Vagina (tissue), 2 donors: ENCODE data around the gene SRSF3.

Source experiments
- POLR2A ChIP-seq, 2 donors: fragments of 450-650 bp; IDR thresholded peaks; one replicate each; pipeline ENCODE4 v1.6.1; 2017; ENCODE audit warnings: antibody characterized with exemption in 2 of 2, mild to moderate bottlenecking in 2 of 2, moderate library complexity in 2 of 2
- TF ChIP-seq, protein P1 (sequence below), 3 experiments: fragments of 450-650 bp in 2 of 3; fragments of 200-600 bp in 1 of 3; sonication (generic) in 1 of 3; IDR thresholded peaks; one replicate each; pipeline ENCODE4 v1.5.1; 2017 to 2019; ENCODE audit warnings: antibody characterized with exemption in 3 of 3, mild to moderate bottlenecking in 2 of 3, moderate library complexity in 2 of 3

DNA sequence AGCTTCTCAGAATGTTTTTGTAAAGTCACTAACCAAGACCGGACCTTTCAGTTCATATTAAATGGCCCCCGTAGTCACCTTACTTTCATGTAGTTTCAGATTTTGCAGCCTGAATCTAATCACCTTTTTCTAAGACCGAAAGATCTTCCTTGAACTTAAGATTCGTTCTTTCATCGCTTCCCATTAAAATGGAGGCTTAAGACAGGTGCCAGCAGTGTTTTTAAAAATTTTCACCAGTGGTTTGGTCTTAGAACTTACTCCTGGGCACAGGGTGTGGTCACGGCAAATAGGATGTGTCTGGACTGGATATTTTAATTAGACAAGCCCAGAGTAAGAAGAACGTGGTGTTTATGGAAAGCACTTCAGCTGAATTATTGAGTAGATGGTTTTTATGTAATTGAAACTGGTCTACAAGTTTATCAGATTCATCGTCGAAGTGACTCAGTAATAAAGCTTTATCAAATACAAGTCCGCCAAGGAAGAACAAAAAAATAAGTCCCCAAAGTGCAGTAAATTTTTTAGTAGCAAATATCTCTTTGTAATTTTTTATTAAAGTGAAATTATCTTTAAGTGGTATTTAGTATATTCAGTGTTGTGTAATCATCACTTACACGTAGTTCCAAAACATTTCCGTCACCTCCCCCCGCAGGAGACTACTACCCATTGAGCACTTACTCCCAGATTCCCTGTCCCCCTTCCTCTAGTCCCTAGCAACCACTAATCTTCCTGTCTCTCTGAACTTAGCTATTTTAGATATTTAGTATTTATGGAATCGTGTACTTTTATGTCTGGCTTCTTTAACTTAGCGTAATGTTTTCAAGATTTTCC, 868 bp downstream of the SRSF3 start:
- TF ChIP-seq, protein P1, sequence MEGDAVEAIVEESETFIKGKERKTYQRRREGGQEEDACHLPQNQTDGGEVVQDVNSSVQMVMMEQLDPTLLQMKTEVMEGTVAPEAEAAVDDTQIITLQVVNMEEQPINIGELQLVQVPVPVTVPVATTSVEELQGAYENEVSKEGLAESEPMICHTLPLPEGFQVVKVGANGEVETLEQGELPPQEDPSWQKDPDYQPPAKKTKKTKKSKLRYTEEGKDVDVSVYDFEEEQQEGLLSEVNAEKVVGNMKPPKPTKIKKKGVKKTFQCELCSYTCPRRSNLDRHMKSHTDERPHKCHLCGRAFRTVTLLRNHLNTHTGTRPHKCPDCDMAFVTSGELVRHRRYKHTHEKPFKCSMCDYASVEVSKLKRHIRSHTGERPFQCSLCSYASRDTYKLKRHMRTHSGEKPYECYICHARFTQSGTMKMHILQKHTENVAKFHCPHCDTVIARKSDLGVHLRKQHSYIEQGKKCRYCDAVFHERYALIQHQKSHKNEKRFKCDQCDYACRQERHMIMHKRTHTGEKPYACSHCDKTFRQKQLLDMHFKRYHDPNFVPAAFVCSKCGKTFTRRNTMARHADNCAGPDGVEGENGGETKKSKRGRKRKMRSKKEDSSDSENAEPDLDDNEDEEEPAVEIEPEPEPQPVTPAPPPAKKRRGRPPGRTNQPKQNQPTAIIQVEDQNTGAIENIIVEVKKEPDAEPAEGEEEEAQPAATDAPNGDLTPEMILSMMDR (IDR thresholded peaks at IDR 0.05) = no peak
- TF ChIP-seq POLR2A (IDR thresholded peaks at IDR 0.05) = no peak
